Colon (tissue), 2 donors: ENCODE results near the gene PAX5.

Source experiments
- FAIRE-seq: peaks from 2 replicates; lab custom pipeline; 2012; peaks lifted over from hg19 to GRCh38; lab: Jason Lieb, UNC
- donor health status: control.
- donor health status: control.

The PAX5 gene

GRCh38 chr9:37025071-37025822 is 8.8 kb downstream of the PAX5 start:
- no peak for FAIRE-seq

GRCh38 chr9:37017546-37017945 is 16.5 kb downstream of the PAX5 start:
- FAIRE-seq = no peak

- FAIRE-seq = no peak
Measured at GRCh38 chr9:37011530-37011929, 22.5 kb downstream of the PAX5 start.

DNA sequence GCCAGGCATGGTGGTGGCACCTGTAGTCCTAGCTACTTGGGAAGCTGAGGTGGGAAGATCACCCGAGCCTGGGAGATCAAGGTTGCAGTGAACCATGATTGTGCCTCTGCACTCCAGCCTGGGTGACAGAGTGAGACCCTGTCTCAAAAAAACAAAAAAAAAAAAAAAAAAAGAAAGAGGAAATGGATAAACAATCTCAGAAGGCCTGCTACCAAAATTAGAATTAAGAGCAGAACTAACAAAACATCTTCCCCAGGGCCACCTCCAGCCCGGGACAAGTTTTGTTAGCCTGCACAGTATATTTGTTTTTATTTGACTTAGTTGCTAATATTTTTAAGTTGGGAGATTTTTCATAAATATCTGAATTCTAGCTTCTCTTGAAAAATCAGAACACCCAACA is 23.1 kb downstream of the PAX5 start:
- FAIRE-seq = no peak

GRCh38 chr9:37010180-37010579 is 23.9 kb downstream of the PAX5 start:
- no peak for FAIRE-seq

- no peak for FAIRE-seq
Measured at GRCh38 chr9:37007295-37007694, 26.8 kb downstream of the PAX5 start.

DNA sequence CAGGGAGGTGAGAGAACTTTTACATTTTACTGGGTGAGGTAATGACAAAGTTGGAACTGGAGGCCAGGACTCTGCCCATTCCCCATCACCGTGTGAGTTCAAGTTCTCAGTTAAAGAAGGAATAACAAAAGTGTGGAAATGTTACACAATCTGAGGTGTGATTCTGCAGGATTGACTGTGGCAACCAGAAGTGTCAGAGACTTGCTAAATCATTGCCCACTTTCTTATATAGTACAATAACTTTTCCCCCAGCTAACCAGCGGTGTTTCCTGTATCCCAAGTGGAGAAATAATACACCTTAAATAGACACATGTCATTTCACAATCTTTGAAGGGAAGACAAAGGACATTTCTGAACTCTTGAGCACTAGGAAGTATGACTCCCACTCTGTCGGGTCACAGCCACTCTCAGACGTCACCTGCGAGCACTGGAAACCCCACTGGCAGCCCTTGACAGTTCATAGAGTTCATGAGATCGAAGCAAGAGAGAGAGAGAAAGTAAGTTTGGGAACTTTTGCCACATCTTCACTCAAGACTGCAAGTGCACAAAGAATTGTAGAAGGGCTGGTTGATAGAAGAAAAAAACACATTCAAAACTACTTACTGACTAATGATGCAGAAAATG is 28.4 kb downstream of the PAX5 start:
- FAIRE-seq = no peak

GRCh38 chr9:37004424-37004935 is 29.6 kb downstream of the PAX5 start:
- FAIRE-seq = no peak

- FAIRE-seq = no peak
Measured at GRCh38 chr9:37002413-37003217, 31.5 kb downstream of the PAX5 start.

GRCh38 chr9:37002036-37002412 is 32.0 kb downstream of the PAX5 start:
- FAIRE-seq = no peak

DNA sequence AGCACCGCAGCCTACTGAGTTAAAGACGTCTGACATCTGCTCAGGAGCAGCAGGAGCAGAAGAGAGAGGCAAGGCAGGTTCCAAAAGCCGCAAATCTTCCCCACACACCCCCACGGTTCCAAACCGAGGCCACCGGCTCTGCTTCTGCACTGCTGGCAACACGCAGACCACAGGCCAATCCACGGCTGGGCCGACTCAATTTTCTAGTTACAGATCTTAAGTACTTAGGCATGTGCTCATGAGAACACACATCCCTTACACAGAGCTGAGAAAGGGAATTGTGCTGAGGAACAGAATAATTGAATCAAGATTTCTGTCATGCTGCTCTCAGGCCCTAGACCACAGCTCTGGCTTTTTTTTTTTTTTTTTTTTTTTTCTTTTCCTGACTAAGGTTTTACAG is 32.6 kb downstream of the PAX5 start:
- no peak for FAIRE-seq

- no peak for FAIRE-seq
Measured at GRCh38 chr9:36999728-37000333, 34.2 kb downstream of the PAX5 start.

DNA sequence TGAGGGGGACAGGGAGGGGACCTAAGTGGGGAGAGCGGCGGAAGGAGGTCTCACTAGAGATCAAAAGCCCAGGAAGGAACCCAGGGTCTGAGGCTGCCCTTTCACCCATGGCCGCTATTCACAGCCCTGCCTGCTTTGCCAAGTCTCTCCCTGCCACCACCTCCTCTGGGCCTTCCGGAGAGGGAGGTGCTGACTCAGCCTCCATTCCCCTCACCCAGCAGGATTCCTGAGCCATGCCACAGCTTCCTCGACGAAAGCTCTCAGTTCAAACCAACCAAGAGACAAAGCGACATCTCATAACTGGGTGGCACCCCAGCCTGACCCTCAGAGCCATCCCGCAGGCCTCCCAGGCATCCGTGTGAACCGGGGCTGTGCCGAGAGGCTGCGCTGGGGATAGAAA is 36.7 kb downstream of the PAX5 start:
- FAIRE-seq = no peak

DNA sequence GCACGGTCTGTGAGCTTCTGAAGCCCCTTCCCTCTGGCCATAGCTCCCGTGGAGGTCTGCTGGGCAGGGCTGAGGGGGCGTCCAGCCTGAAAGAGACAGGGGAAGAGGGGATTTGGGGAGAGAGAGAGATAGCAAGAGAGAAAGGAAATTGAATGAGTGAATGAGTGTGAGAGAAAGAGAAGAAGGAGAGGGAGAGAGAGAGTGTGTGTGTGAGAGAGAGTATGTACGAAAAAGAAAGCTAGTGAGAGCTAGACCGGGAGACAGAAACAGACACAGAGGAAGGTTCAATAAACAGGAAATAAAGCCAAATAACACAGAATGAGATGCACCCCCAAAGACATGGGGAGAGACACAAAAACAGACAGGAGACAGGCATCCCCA is 37.4 kb downstream of the PAX5 start:
- no peak for FAIRE-seq

DNA sequence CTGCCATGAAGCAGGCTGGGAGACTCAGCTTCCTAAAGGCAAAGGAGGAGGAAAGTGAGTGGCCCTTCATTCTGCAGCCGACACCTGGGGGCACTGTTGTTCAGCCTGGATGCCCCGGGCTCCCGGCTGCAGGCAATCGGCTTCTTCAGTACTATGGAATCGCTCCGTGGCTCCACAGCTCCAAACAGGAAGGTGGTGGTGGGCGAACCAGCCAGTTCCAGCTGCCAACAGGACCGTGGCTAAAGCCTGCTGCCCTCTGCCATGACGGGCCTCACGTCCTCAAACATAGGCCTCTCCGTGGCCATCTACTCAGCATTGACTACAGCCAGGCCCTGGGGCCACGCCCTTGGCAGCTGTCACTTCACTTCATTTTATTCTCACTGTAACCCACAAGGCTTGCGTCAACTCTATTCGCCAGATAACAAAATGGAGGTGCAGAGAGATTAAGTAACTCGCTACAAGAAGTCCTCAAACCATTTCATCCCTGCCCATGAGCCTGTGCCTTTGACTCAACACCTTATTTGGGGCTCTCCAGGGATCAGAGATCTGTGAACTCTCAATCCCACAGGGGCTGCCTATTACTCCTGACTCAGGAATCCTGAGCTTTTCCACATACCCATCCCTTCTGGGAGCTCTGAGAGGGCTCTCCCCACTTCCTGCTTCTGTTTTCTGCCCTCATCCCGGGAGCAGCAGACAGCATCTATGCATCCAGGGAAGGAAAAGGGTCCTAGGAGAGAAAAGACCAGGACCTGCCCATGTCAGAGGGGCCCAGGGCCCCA is 38.0 kb downstream of the PAX5 start:
- FAIRE-seq = no peak

DNA sequence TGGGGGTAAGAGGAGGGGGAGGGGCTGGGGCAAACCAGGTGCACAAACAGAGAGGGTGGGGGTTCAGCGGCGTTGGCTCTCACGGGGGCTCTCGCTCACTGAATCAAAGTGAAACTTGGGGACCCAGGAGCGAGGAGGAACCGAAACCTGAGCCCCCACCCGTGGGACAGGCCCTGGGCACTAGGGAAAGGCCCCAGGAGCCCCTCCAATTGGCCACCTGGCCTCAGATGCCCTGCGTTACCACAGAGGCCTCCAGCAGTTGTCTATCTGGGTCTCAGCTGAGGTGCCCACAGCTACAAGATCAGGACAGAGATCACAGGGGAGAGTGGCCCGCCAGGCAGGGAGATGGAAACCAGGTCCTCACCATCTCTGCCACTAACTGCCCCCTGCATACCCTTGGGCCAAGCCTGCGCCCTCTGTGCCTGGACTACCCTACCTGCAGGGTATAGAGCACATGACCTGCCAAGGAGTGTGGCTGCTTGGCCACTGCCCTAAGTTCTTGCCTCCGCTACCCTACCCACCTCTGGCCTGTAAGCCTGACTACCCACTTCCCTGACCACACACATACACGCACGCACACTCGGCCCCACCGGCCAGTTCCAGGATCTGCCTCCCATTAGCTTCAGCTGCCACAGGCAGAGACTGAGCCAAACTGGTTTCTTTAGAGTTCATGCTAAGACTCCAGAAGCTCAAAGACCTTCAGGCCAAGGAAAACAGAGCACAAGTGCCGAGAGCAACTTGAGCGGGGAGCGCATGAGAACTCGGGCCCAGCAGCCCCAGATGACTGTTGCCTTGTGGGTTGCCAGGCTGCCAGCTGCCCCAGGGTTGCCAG is 39.9 kb downstream of the PAX5 start:
- no peak for FAIRE-seq

DNA sequence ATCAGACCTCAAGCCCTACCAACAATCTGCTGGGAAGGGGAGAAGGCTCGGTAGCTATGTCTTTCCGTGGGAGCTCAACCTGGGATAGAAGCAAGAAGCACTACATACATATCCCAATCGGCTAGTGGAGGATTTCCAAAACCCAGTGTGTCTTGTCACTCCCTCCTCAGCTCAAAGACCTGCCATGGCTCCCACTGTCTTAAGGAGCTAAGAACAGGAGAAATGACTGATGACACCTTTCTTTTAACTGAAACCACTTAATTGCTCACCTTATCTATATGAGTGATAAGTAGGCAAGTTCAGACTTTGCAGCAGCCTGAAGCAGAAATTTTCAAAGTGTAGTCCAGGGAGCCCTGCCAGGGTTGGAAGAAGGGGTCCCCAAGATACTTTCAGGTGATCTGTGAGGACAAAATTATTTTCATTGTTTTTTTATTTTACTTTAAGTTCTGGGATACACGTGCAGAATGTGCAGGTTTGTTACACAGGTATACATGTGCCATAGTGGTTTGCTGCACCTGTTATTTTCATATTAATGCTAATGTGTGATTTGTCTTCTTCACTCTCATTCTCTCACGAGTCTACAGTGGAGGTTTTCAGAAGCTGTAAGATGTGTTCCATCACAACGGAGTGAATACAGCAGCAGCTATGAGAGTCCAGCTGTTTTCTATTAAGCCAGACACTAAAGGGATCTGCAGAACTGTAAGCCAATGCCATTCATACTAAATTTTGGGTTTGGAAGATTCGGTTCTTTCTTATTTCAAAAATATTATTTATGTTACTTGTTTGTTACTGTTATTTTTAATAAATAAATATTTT is 41.4 kb downstream of the PAX5 start:
- FAIRE-seq = no peak

DNA sequence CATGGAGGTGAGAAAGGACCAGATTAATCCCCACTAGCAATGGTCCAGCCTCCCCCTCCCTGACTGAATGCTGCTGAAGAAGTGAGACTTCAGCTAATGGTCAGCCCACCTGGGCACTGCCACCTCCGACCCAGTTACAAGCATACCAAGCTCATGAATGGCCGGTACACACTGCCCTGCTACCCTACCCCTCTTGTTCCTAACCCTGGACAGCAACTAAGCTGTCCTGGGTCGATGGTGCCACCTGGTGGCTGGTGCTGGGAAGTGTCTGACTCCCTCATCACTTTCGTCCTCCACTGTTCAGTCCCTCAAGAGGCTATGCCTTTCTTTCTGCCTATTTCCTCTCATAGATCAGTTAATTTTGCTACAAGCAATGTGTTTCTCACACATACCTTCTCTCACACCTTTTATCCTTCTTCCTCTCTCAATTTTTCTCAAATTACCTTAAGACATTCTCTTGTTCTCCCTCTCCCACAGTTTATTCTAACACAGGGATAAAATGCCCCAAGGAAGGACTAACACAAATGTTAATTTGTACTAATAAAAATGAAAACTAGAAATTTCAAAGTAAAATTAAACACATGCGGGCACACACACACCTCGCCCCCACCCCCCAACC is 42.4 kb downstream of the PAX5 start:
- FAIRE-seq = no peak

GRCh38 chr9:36988848-36989247 is 45.2 kb downstream of the PAX5 start:
- FAIRE-seq = no peak

DNA sequence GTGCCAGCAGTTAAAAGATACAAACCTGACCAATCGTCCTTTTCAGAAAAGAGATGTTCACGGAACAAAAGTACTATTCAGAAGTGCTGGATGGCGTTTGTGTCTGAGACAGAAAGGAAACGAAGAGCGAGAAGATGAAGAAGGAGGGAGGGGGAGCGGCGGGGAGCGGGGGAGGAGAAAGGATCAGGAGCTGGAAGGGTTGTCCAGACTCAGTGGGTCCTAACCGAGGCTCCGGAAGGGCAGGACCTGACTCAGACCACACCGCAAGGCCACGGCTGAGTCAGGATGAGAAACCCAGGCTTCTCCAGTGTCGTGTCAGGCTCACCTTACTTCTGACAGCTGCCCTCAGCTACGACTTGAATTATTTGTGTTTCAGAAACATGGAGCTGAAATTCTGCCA is 46.2 kb downstream of the PAX5 start:
- no peak for FAIRE-seq
